IgD-negative memory B cell (primary cell): ENCODE data around the gene CHM. TPM values are rescaled to one million over a fixed set of nuclear protein-coding genes. Genes with fewer than 3 reads are reported as not detected.
A peak's percentile ranks its signal among the peaks of the same experiment; 100 is the strongest.

Experiments used
- H3K27ac Mint-ChIP-seq, 3 donors: one replicate each; pipeline ENCODE4 v1.8.0; 2020 to 2022; ENCODE audit warnings: mild to moderate bottlenecking in 3 of 3, mixed read lengths in 3 of 3, moderate library complexity in 1 of 3
- H3K27me3 Mint-ChIP-seq: one replicate; pipeline ENCODE4 v1.8.0; 2021; ENCODE audit warnings: mixed read lengths
- H3K36me3 Mint-ChIP-seq: one replicate; pipeline ENCODE4 v1.8.0; 2020; ENCODE audit warnings: mild to moderate bottlenecking, mixed read lengths
- H3K4me1 Mint-ChIP-seq, 3 donors: one replicate each; pipeline ENCODE4 v1.8.0; 2020 to 2022; ENCODE audit warnings: mixed read lengths in 3 of 3, mild to moderate bottlenecking in 1 of 3
- H3K4me3 Mint-ChIP-seq, 4 donors: one replicate each; pipeline ENCODE4 v1.8.0; 2020 to 2022; ENCODE audit warnings: mild to moderate bottlenecking in 4 of 4, mixed read lengths in 4 of 4, moderate library complexity in 3 of 4
- H3K9me3 Mint-ChIP-seq, 3 donors: one replicate each; pipeline ENCODE4 v1.8.0; 2020 to 2021; ENCODE audit warnings: mixed read lengths in 3 of 3, mild to moderate bottlenecking in 1 of 3
- polyA plus RNA-seq: library from polyadenylated mRNA; unstranded; fragments of 300-500 nt; fragmentation: Illumina TruSeq; gene quantifications from one replicate; pipeline ENCODE4 v1.2.3, GENCODE V29; 2021

The CHM gene
- polyA plus RNA-seq, 1 donor from 2014 or later: 6.2 TPM

DNA sequence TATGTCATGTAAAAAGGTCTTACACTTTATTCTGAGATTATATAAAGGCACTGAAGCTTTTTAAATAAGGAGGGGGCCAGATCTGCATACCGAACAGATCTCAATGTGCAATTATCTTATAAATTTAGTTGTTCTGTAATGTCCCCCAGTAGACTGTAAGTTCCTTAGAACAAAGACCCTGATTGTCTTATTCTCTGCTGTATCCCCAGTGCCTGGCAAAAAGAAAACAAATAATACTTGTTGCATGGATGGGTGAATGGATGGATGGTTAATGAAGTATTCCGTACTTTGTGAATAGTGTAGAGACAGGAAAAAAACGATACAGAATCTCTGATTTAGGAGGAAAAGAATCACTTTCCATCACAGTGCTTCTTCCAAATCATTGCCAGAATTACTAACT is 141.5 kb downstream of the CHM start:
- no peaks in the 10 kb centered on the region for H3K27me3 Mint-ChIP-seq
- H3K36me3 Mint-ChIP-seq: peaks cover 4% of the 10 kb centered on the region
- H3K4me1 Mint-ChIP-seq: peaks cover 4 to 7% (median 6%) of the 10 kb centered on the region in 3 donors
- H3K27ac Mint-ChIP-seq: no peak overlapping the region
- H3K9me3 Mint-ChIP-seq: no peaks in the 10 kb centered on the region
- H3K4me3 Mint-ChIP-seq: no peak overlapping the region

DNA sequence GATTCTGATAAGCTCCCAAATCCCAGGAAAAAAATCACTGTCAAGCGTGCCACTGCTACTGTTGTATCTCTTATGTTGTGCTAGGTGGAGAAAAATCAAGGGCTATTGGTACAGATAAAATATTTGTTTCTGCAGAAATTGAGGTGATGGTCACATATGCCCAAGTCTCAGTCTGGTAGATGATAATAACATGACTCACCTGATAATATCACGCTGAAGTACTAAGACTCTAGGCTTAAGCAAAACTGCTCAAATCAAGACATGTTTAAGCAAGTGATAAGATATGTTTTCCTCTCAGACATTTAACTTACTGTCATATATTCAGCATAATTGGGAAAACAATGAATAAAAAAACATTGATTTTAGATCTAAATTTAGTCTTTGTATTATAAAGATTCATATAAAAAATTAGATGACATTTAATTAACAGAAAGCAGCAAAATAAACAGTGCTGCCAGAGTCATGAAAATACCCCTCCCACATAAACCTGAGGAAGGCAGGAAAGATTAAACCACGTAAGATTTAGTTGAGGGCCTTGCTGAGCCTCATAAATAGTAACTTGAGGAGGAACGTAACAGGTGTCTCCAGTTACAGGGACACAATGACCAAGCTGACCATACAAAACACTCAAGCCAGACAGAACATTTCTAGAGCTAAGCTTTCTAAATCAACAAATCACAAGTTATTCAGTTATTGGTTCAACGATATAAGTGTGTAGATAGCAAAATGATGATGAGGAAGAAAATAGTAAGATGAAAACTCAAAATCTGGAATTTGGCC is 143.5 kb downstream of the CHM start:
- no peaks in the 10 kb centered on the region for H3K9me3 Mint-ChIP-seq
- no peak overlapping the region for H3K4me3 Mint-ChIP-seq
- no peak overlapping the region for H3K27ac Mint-ChIP-seq

DNA sequence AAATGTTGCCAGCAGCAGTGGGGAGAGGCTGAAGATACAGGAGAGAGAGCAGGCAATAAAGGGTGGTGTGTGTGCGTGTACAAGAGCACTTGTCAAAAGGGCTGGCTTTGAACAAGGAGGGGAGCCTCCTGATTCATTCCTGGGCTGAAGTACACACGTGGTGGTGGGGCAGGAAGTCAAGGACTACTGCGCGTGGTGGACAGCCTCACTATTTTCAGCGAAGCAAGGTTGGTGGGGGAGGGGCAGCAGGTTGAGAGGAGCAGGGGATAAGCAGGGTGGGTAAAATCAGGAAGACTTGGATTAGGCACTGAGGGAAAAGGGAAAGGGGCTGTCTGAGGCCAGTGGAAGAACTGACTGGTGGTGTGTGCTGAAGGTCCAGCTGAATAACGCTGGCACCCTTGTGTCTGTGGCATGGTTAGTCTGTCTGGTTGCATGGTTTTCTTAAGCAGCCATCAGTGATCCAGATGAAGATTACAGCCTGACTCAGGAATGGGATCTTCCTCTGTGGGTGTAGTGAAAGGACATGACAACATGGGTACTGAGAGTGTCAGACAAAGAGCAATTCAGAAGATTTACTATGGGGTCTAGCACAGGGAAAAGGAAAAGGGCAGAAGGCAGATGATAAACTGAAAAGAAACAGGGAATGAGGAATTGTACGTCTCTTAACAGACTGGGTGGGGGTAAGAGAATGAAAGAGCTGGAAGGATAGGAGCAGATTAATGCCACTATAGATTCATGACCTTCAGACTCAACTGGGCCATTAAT is 149.8 kb downstream of the CHM start:
- Mint-ChIP-seq H3K36me3 (no peaks in the 10 kb centered on the region), H3K9me3 (peaks cover 0 to 4% (median 0%) of the 10 kb centered on the region in 3 donors), H3K4me3 (peak overlapping the region in 1 of 4 donors; percentile 41), H3K4me1 (peaks cover 0 to 3% (median 0%) of the 10 kb centered on the region in 3 donors), H3K27ac (no peak overlapping the region), H3K27me3 (no peaks in the 10 kb centered on the region)

More for the DNA sequence above, 143.5 kb downstream of the CHM start:
- Mint-ChIP-seq H3K27me3 (no peaks in the 10 kb centered on the region), H3K36me3 (peaks cover 4% of the 10 kb centered on the region), H3K4me1 (peaks cover 2 to 7% (median 6%) of the 10 kb centered on the region in 3 donors)

DNA sequence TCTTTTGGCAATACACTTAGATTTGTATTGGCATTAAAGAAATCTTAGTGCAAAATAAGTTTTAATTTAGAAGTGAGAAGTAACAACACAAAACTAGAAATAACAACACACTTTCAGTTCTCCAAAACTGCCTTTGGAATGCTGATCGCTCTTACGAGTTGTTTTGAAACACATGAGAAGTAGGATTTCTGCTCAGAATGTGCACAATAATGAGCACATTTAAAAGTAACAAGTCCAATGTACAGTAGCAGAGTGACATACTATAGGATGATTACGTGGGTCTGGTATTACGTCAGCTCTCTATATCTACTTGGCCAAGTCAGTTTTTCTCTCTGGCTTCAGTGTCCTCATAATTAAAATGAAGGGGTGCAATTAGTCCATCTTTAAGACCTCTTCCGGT is 164.8 kb downstream of the CHM start:
- peaks cover 0 to 3% (median 0%) of the 10 kb centered on the region in 3 donors for H3K9me3 Mint-ChIP-seq
- H3K27ac Mint-ChIP-seq: peak overlapping the region in 1 of 3 donors; percentile 3
- H3K27me3 Mint-ChIP-seq: no peaks in the 10 kb centered on the region
- peaks cover 0 to 4% (median 0%) of the 10 kb centered on the region in 3 donors for H3K4me1 Mint-ChIP-seq
- H3K36me3 Mint-ChIP-seq: peaks cover 3% of the 10 kb centered on the region
- H3K4me3 Mint-ChIP-seq: no peak overlapping the region

DNA sequence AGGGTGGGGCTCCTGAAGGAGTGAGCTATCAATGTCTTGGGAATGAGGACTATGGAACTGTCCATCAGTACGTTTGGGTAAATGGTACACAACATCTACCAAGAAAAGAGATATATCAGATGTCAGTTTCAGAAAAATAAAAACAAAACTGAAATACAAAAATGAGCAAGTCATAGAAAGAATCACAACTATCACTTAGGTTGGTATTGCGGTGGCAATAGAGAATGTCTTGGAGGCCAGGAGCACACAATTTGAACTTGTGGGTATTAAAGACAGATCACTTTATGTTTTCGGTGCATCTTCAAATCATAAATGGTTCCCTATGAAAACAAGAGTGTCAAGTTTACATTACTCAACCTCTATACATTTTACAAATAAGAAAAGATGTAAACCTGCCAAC is 176.8 kb downstream of the CHM start:
- Mint-ChIP-seq H3K9me3 (peaks cover 0 to 6% (median 2%) of the 10 kb centered on the region in 3 donors), H3K4me3 (no peak overlapping the region), H3K4me1 (no peaks in the 10 kb centered on the region), H3K27ac (no peak overlapping the region), H3K36me3 (peaks cover 12% of the 10 kb centered on the region), H3K27me3 (no peaks in the 10 kb centered on the region)

GRCh38 chrX:85865324-85865723 is 182.0 kb downstream of the CHM start:
- H3K4me3 Mint-ChIP-seq: no peak overlapping the region
- no peak overlapping the region for H3K27ac Mint-ChIP-seq
- no peaks in the 10 kb centered on the region for H3K27me3 Mint-ChIP-seq
- peaks cover 4 to 10% (median 5%) of the 10 kb centered on the region in 3 donors for H3K9me3 Mint-ChIP-seq
- H3K36me3 Mint-ChIP-seq: peaks cover 21% of the 10 kb centered on the region
- peaks cover 0 to 2% (median 0%) of the 10 kb centered on the region in 3 donors for H3K4me1 Mint-ChIP-seq

DNA sequence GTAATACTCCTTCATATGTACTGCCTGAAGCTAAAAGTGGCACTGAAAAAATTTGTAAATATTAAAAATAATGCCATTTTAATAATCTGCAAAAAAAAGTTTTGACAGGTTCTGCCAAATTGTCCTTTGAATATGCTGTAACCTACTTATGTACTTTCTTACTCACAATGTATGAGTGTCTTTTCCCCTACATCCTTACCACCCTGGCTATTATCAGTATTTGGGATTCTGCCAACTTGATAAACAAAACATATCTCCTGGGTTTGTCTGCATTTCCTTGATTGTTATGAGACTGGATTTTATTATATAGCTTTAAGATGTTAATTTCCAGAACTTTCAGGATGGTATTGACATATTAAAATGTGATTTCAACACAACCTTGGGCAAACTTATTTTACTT is 187.9 kb downstream of the CHM start:
- no peaks in the 10 kb centered on the region for H3K4me1 Mint-ChIP-seq
- no peak overlapping the region for H3K27ac Mint-ChIP-seq
- H3K27me3 Mint-ChIP-seq: no peaks in the 10 kb centered on the region
- no peaks in the 10 kb centered on the region for H3K9me3 Mint-ChIP-seq
- H3K36me3 Mint-ChIP-seq: peaks cover 3% of the 10 kb centered on the region
- H3K4me3 Mint-ChIP-seq: no peak overlapping the region

GRCh38 chrX:85851418-85851817 is 195.9 kb downstream of the CHM start:
- Mint-ChIP-seq H3K9me3 (peaks cover 0 to 3% (median 0%) of the 10 kb centered on the region in 3 donors), H3K27ac (no peak overlapping the region), H3K4me3 (no peak overlapping the region), H3K4me1 (no peaks in the 10 kb centered on the region), H3K36me3 (no peaks in the 10 kb centered on the region), H3K27me3 (no peaks in the 10 kb centered on the region)

- H3K9me3 Mint-ChIP-seq: no peaks in the 10 kb centered on the region
- H3K36me3 Mint-ChIP-seq: no peaks in the 10 kb centered on the region
Measured at GRCh38 chrX:85836868-85837267, 210.5 kb downstream of the CHM start.

GRCh38 chrX:85828771-85829170 is 218.6 kb downstream of the CHM start:
- H3K36me3 Mint-ChIP-seq: peaks cover 3% of the 10 kb centered on the region
- H3K4me3 Mint-ChIP-seq: no peak overlapping the region
- no peaks in the 10 kb centered on the region for H3K27me3 Mint-ChIP-seq
- no peaks in the 10 kb centered on the region for H3K4me1 Mint-ChIP-seq
- H3K9me3 Mint-ChIP-seq: peaks cover 0 to 4% (median 0%) of the 10 kb centered on the region in 3 donors
- no peak overlapping the region for H3K27ac Mint-ChIP-seq

More at GRCh38 chrX:85836868-85837267, 210.5 kb downstream of the CHM start:
- Mint-ChIP-seq H3K4me3 (no peak overlapping the region), H3K4me1 (no peaks in the 10 kb centered on the region), H3K27me3 (no peaks in the 10 kb centered on the region), H3K27ac (no peak overlapping the region)

GRCh38 chrX:85815203-85815751 is 232.1 kb downstream of the CHM start:
- Mint-ChIP-seq H3K27ac (no peak overlapping the region), H3K36me3 (no peaks in the 10 kb centered on the region), H3K27me3 (no peaks in the 10 kb centered on the region), H3K9me3 (peaks cover 3 to 29% (median 20%) of the 10 kb centered on the region in 3 donors), H3K4me3 (no peak overlapping the region), H3K4me1 (no peaks in the 10 kb centered on the region)

Other genes starting within 250 kb of the CHM start
- gene DACH2, start 100.9 kb upstream of the CHM start, polyA plus RNA-seq: not detected